ENCODE measurements around the gene PAQR9.

Gene PAQR9

DNA sequence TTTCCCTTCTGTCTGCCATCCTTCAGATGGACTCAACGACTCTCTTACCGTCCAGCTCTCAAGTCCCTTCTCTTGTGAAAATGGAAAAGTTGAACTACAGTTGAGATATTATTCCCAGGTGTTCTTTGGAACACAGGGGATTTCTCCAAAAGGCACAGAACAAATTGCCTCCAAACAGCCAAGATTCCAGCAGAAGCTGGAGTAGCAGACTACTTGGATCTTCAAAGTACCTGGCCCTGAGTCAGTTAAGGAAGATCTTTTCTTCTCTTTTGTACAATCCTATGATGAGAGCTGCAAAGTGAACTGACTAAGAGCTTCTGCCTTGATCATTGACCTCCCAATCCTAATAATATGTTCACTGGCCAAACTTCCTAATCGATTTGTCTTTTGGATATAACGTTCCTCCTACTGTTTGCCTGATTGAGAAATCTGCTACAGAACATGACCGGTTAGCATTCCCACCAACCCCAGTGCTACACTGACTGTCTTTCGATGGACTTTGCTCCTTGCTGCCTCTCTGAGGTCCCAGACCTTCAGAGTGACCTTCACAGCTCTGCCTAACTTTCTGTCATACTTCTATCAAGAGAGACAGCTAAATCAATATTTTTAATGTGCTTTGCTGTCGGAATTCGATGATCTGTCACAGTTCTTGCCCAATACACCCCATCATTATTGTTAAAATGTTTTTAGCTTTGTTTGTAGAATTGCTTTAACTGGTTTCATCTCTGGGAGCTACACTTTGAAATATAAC is 21.9 kb downstream of the PAQR9 start:
- Histone ChIP-seq H3K9me3 (ENCODE audit: insufficient read depth, low read length, severe bottlenecking) (no peaks in the 10 kb centered on the region), H3K27me3 (ENCODE audit: insufficient read depth, low read length, poor library complexity) (peaks cover 6% of the 10 kb centered on the region), H3K36me3 (ENCODE audit: insufficient read depth, low read length) (no peaks in the 10 kb centered on the region), H4K20me1 (ENCODE audit: insufficient read depth, low read length) (no peaks in the 10 kb centered on the region), H3K4me2 (ENCODE audit: insufficient read depth, low read length) (no peak overlapping the region), H3K27ac (ENCODE audit: low read length) (no peak overlapping the region), H3K4me1 (ENCODE audit: insufficient read depth, low read length) (no peaks in the 10 kb centered on the region), H3K79me2 (ENCODE audit: insufficient read depth, low read length) (no peaks in the 10 kb centered on the region), H3K4me3 (ENCODE audit: low read depth in 1 of 2, low read length in 2 of 2) (no peak overlapping the region), H2AFZ (ENCODE audit: low read depth, low read length) (no peak overlapping the region), H3K9ac (ENCODE audit: low read depth, low read length) (no peak overlapping the region)
- ATAC-seq (ENCODE audit: insufficient read depth, low read depth) (no peak), DNase-seq (no peak)
- TF ChIP-seq, protein P1, sequence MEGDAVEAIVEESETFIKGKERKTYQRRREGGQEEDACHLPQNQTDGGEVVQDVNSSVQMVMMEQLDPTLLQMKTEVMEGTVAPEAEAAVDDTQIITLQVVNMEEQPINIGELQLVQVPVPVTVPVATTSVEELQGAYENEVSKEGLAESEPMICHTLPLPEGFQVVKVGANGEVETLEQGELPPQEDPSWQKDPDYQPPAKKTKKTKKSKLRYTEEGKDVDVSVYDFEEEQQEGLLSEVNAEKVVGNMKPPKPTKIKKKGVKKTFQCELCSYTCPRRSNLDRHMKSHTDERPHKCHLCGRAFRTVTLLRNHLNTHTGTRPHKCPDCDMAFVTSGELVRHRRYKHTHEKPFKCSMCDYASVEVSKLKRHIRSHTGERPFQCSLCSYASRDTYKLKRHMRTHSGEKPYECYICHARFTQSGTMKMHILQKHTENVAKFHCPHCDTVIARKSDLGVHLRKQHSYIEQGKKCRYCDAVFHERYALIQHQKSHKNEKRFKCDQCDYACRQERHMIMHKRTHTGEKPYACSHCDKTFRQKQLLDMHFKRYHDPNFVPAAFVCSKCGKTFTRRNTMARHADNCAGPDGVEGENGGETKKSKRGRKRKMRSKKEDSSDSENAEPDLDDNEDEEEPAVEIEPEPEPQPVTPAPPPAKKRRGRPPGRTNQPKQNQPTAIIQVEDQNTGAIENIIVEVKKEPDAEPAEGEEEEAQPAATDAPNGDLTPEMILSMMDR (IDR thresholded peaks at IDR 0.05; ENCODE audit: borderline replicate concordance, extremely low read depth, low read length, poor library complexity, severe bottlenecking): no peak
- no peak for TF ChIP-seq EZH2 (IDR thresholded peaks at IDR 0.05; ENCODE audit: borderline replicate concordance, low read depth, low read length, severe bottlenecking)

DNA sequence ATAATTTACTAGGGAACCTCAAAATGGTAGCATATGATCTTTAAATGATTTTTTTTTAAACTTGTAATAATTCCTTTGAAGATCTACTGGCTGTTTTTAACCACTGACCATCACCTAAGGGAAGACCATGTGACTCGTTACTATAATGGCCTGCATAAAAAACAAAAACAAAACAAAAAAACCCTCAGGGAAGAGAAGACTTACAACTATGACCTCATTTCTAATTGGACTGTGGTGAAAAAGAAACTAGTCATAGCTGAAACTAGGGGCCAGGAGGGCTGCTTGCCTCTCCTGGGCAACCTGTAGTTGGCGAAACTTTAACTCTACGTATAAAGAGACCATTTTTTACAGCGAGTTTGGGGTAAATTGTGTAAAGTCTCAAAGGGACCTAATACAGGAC is 23.0 kb downstream of the PAQR9 start:
- no peak overlapping the region for H3K4me3 ChIP-seq (ENCODE audit: low read depth in 1 of 2, low read length in 2 of 2)
- ATAC-seq (ENCODE audit: insufficient read depth, low read depth): no peak
- no peaks in the 10 kb centered on the region for H3K9me3 ChIP-seq (ENCODE audit: insufficient read depth, low read length, severe bottlenecking)
- no peak for DNase-seq
- no peaks in the 10 kb centered on the region for H4K20me1 ChIP-seq (ENCODE audit: insufficient read depth, low read length)
- TF ChIP-seq, protein P1 (IDR thresholded peaks at IDR 0.05; ENCODE audit: borderline replicate concordance, extremely low read depth, low read length, poor library complexity, severe bottlenecking): no peak
- no peak overlapping the region for H3K4me2 ChIP-seq (ENCODE audit: insufficient read depth, low read length)
- H3K4me1 ChIP-seq (ENCODE audit: insufficient read depth, low read length): no peaks in the 10 kb centered on the region
- H3K9ac ChIP-seq (ENCODE audit: low read depth, low read length): no peak overlapping the region
- H3K27ac ChIP-seq (ENCODE audit: low read length): no peak overlapping the region
- H3K79me2 ChIP-seq (ENCODE audit: insufficient read depth, low read length): no peaks in the 10 kb centered on the region
- no peak overlapping the region for H2AFZ ChIP-seq (ENCODE audit: low read depth, low read length)
- H3K27me3 ChIP-seq (ENCODE audit: insufficient read depth, low read length, poor library complexity): peaks cover 6% of the 10 kb centered on the region
- H3K36me3 ChIP-seq (ENCODE audit: insufficient read depth, low read length): no peaks in the 10 kb centered on the region

DNA sequence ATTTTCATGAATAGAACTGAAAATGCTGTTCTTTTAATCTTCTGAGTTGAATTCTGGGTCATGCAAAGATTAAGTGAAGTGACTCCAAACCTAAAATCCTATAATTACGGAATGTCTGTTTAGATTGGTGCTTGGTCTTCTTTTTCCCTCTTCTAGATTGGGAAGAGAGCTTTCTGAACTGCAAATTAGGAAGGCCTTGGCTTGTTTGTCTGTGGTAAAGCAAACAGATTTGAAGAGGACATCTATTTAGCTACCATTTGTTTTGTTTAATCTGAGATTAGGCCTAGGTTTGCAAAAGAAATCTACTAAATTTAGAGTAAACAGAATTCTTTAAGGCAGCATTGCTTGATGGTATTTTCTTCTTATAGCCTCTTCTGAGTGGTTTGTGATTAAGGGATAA is 23.5 kb downstream of the PAQR9 start:
- Histone ChIP-seq H3K27ac (ENCODE audit: low read length) (no peak overlapping the region), H3K9ac (ENCODE audit: low read depth, low read length) (no peak overlapping the region), H4K20me1 (ENCODE audit: insufficient read depth, low read length) (no peaks in the 10 kb centered on the region), H3K4me1 (ENCODE audit: insufficient read depth, low read length) (no peaks in the 10 kb centered on the region), H3K79me2 (ENCODE audit: insufficient read depth, low read length) (no peaks in the 10 kb centered on the region), H3K4me2 (ENCODE audit: insufficient read depth, low read length) (no peak overlapping the region), H3K36me3 (ENCODE audit: insufficient read depth, low read length) (no peaks in the 10 kb centered on the region), H3K4me3 (ENCODE audit: low read depth in 1 of 2, low read length in 2 of 2) (no peak overlapping the region), H3K9me3 (ENCODE audit: insufficient read depth, low read length, severe bottlenecking) (no peaks in the 10 kb centered on the region), H2AFZ (ENCODE audit: low read depth, low read length) (no peak overlapping the region), H3K27me3 (ENCODE audit: insufficient read depth, low read length, poor library complexity) (peaks cover 6% of the 10 kb centered on the region)
- DNase-seq (no peak), ATAC-seq (ENCODE audit: insufficient read depth, low read depth) (no peak)
- TF ChIP-seq EZH2 (IDR thresholded peaks at IDR 0.05; ENCODE audit: borderline replicate concordance, low read depth, low read length, severe bottlenecking): no peak
- TF ChIP-seq, protein P1 (IDR thresholded peaks at IDR 0.05; ENCODE audit: borderline replicate concordance, extremely low read depth, low read length, poor library complexity, severe bottlenecking): no peak

Measured in DND-41 (cell line).